Measurements from ENCODE around the gene USP43. TPM values are rescaled to one million over a fixed set of nuclear protein-coding genes. Genes with fewer than 3 reads are reported as not detected.
"Not testable (repeated sequence)": the region's sequence is repeated elsewhere in the genome, so short reads cannot be mapped to it uniquely, and the experiment has no call there.

USP43 gene
- under 1 TPM; 0.28 to 0.29 TPM for total RNA-seq

GRCh38 chr17:9644910-9645751, at the start of gene USP43:
Gene USP43, plus strand, starts transcription at chr17:9645517. Its CDS starts 116 bp downstream, at chr17:9645633.
- Mint-ChIP-seq H3K27ac (peak within 1 kb of the TSS; percentile 14), H3K36me3 (no peaks in the 10 kb centered on the region), H3K9me3 (ENCODE audit: low read depth) (no peaks in the 10 kb centered on the region), H3K4me1 (peaks cover 20% of the 10 kb centered on the region), H3K27me3 (peaks cover 54% of the 10 kb centered on the region), H3K4me3 (peak within 1 kb of the TSS; percentile 70)
- CTCF ChIA-PET = no interaction called here
- DNase-seq = peak; percentile 43
- peak; percentile 72 for ATAC-seq

DNA sequence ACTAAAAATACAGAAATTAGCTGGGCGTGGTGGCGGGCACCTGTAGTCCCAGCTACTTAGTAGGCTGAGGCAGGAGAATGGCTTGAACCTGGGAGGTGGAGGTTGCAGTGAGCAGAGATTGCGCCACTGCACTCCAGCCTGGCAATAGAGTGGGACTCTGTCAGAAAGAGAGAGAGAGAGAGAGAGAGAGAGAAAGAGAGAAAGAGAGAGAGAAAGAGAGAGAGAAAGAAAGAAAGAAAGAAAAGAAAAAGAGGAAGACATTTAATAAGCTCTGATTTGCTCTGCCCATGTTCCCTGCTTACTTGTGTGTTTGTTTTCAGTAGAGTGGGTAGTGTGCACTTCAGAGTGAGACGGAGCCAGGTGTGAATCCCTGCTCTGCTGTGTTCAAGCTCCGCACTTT, 47.7 kb upstream of the USP43 start:
- H3K4me3 Mint-ChIP-seq; CTCF ChIA-PET; H3K4me1 Mint-ChIP-seq; H3K27me3 Mint-ChIP-seq; H3K27ac Mint-ChIP-seq; ATAC-seq; H3K36me3 Mint-ChIP-seq; H3K9me3 Mint-ChIP-seq (ENCODE audit: low read depth); DNase-seq: not testable (repeated sequence)

GRCh38 chr17:9598661-9599060, 46.7 kb upstream of the USP43 start:
- no peaks in the 10 kb centered on the region for H3K4me1 Mint-ChIP-seq
- H3K27ac Mint-ChIP-seq = no peak overlapping the region
- H3K4me3 Mint-ChIP-seq = no peak overlapping the region
- no peaks in the 10 kb centered on the region for H3K36me3 Mint-ChIP-seq
- peaks cover 2% of the 10 kb centered on the region for H3K27me3 Mint-ChIP-seq
- CTCF ChIA-PET = no interaction called here
- no peaks in the 10 kb centered on the region for H3K9me3 Mint-ChIP-seq (ENCODE audit: low read depth)
- no peak for ATAC-seq
- no peak for DNase-seq

GRCh38 chr17:9604583-9604982, 40.7 kb upstream of the USP43 start:
- ATAC-seq; H3K4me3 Mint-ChIP-seq; H3K4me1 Mint-ChIP-seq; H3K9me3 Mint-ChIP-seq (ENCODE audit: low read depth); CTCF ChIA-PET; H3K36me3 Mint-ChIP-seq; DNase-seq; H3K27ac Mint-ChIP-seq: not testable (repeated sequence)
- H3K27me3 Mint-ChIP-seq = peaks cover 11% of the 10 kb centered on the region

DNA sequence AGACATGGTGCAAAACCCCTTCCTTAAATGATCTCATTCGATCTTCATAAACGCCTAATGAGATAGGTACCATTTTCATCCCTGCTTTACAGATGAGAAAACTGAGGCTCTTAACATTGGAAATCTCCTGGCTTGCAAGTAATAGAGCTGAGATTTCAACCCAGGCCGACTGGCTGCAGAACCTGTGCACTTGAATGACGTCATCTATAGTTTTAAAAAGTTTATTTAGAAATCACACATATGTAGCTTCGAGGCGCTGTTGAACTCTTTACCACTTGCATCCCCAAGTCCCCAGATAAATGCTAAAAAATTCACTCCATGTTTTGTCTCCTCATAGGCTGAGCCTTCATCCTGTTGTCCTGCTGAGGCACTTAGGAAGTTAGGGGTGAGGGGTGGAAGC, 38.9 kb upstream of the USP43 start:
- Mint-ChIP-seq H3K9me3 (ENCODE audit: low read depth) (no peaks in the 10 kb centered on the region), H3K4me1 (no peaks in the 10 kb centered on the region), H3K27ac (no peak overlapping the region), H3K36me3 (no peaks in the 10 kb centered on the region), H3K4me3 (no peak overlapping the region), H3K27me3 (peaks cover 16% of the 10 kb centered on the region)
- DNase-seq (no peak), ATAC-seq (no peak)
- CTCF ChIA-PET = no interaction called here

DNA sequence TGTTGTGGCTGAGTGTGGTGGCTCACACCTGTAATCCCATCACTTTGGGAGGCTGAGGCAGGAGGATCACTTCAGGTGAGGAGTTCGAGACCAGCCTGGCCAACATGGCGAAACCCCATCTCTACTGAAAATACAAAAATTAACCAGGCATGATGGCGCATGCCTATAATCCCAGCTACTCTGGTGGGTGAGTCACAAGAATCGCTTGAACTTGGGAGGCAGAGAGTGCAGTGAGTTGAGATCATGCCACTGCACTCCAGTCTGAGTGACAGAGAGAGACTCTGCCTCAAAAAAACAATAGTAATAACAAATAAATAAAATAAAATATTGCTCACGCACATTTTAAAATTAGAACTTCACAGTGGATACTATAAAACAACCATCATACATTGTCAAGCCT, 38.3 kb upstream of the USP43 start:
- H3K4me1 Mint-ChIP-seq; CTCF ChIA-PET; ATAC-seq; DNase-seq; H3K27ac Mint-ChIP-seq; H3K36me3 Mint-ChIP-seq; H3K4me3 Mint-ChIP-seq; H3K9me3 Mint-ChIP-seq (ENCODE audit: low read depth): not testable (repeated sequence)
- peaks cover 17% of the 10 kb centered on the region for H3K27me3 Mint-ChIP-seq

DNA sequence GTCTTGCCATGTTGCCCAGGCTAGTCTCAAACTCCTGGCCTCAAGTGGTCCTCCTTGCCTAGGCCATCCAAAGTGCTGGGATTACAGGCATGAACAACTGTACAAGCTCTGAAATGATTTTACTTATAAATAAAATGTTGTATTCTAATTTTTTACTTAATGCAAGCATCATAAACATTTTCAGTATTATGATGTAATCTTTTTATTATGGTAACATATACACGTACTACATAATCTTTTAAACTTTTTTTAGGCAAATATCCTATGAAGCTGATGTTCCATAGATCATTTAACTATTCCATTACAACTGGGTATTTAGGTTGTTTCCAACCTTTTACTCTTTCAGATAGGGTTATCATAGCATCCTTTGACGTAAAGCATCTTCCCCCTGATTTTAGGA, 33.8 kb upstream of the USP43 start:
- no peak for ATAC-seq
- Mint-ChIP-seq H3K9me3 (ENCODE audit: low read depth) (no peaks in the 10 kb centered on the region), H3K4me3 (no peak overlapping the region), H3K27ac (no peak overlapping the region), H3K4me1 (no peaks in the 10 kb centered on the region), H3K27me3 (peaks cover 14% of the 10 kb centered on the region), H3K36me3 (no peaks in the 10 kb centered on the region)
- CTCF ChIA-PET = no interaction called here
- DNase-seq = no peak

GRCh38 chr17:9612006-9612405, 33.3 kb upstream of the USP43 start:
- no peak for ATAC-seq
- Mint-ChIP-seq H3K27ac (no peak overlapping the region), H3K4me1 (no peaks in the 10 kb centered on the region), H3K36me3 (no peaks in the 10 kb centered on the region), H3K4me3 (no peak overlapping the region), H3K9me3 (ENCODE audit: low read depth) (no peaks in the 10 kb centered on the region), H3K27me3 (peaks cover 14% of the 10 kb centered on the region)
- CTCF ChIA-PET = no interaction called here
- no peak for DNase-seq

DNA sequence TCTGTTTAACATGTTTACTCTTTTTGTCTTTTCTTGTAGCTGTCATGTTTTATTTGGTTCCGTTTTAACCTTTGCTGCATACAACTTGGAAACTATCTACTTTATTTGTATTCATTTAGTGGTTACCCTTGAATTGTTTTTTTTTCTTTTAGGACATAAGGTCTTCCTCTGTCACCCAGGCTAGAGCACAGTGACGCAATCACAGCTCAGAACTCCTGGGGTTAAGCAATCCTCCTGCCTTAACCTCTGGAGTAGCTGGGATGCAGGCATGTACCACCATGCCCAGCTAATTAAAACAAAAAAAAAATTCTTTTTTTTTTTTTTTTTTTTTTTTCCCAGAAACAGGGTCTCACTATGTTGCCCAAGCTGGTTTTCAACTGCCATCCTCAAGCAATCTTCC, 29.8 kb upstream of the USP43 start:
- no peaks in the 10 kb centered on the region for H3K9me3 Mint-ChIP-seq (ENCODE audit: low read depth)
- H3K36me3 Mint-ChIP-seq = no peaks in the 10 kb centered on the region

GRCh38 chr17:9622961-9623360, 22.4 kb upstream of the USP43 start:
- Mint-ChIP-seq H3K27ac (no peak overlapping the region), H3K27me3 (peaks cover 10% of the 10 kb centered on the region), H3K36me3 (no peaks in the 10 kb centered on the region), H3K9me3 (ENCODE audit: low read depth) (peaks cover 4% of the 10 kb centered on the region), H3K4me3 (no peak overlapping the region), H3K4me1 (no peaks in the 10 kb centered on the region)
- CTCF ChIA-PET = no interaction called here
- no peak for ATAC-seq
- no peak for DNase-seq

More for the DNA sequence above, 29.8 kb upstream of the USP43 start:
- no peak overlapping the region for H3K4me3 Mint-ChIP-seq
- CTCF ChIA-PET = no interaction called here
- no peaks in the 10 kb centered on the region for H3K4me1 Mint-ChIP-seq
- no peak for ATAC-seq
- H3K27me3 Mint-ChIP-seq = peaks cover 8% of the 10 kb centered on the region
- no peak for DNase-seq
- H3K27ac Mint-ChIP-seq = no peak overlapping the region

DNA sequence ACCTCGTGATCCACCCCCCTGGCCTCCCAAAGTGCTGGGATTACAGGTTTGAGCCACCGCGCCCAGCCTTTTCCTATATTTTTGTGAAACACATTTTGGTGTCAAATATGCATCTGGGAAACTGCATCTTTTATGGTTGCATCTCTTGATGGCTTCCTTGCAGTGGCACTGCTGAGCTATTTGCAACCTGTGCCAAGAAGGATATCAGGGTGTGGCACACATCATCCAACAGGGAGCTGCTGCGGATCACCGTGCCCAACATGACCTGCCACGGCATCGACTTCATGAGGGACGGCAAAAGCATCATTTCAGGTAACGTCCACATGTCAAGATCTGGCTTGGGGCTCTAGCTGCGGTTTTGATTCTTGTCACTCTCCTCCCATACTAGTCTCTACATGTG, 16.8 kb upstream of the USP43 start:
- Mint-ChIP-seq H3K9me3 (ENCODE audit: low read depth) (peaks cover 4% of the 10 kb centered on the region), H3K36me3 (no peaks in the 10 kb centered on the region), H3K4me1 (no peaks in the 10 kb centered on the region), H3K27me3 (peaks cover 8% of the 10 kb centered on the region), H3K4me3 (no peak overlapping the region), H3K27ac (no peak overlapping the region)
- no peak for ATAC-seq
- no peak for DNase-seq
- CTCF ChIA-PET = no interaction called here

GRCh38 chr17:9632741-9633140, 12.6 kb upstream of the USP43 start:
- no peak overlapping the region for H3K4me3 Mint-ChIP-seq
- no peaks in the 10 kb centered on the region for H3K9me3 Mint-ChIP-seq (ENCODE audit: low read depth)
- H3K4me1 Mint-ChIP-seq = no peaks in the 10 kb centered on the region
- ATAC-seq (no peak), DNase-seq (no peak)
- H3K27me3 Mint-ChIP-seq = peaks cover 4% of the 10 kb centered on the region
- no peaks in the 10 kb centered on the region for H3K36me3 Mint-ChIP-seq
- CTCF ChIA-PET = no interaction called here
- no peak overlapping the region for H3K27ac Mint-ChIP-seq

GRCh38 chr17:9635340-9635739, 10.0 kb upstream of the USP43 start:
- no peaks in the 10 kb centered on the region for H3K9me3 Mint-ChIP-seq (ENCODE audit: low read depth)
- ATAC-seq = no peak

DNA sequence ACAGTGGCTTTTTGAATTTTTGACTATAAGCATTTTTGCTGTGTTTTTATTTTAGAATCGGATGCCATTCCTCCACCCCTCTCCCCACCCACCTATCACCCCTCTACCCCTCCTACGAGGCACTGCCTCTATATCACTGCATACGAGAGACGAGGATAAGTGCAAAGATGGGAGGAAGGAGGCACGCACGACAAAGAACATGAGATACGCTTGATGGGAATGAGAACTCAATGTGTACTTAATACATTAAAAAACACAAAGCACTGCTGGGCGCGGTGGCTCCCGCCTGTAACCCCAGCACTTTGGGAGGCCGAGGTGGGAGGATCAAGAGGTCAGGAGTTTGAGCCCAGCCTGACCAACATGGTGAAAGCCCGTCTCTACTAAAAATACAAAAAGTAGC, 8.8 kb upstream of the USP43 start:
- H3K27me3 Mint-ChIP-seq = peaks cover 12% of the 10 kb centered on the region

More at GRCh38 chr17:9635340-9635739, 10.0 kb upstream of the USP43 start:
- CTCF ChIA-PET = no interaction called here
- peaks cover 9% of the 10 kb centered on the region for H3K27me3 Mint-ChIP-seq
- no peaks in the 10 kb centered on the region for H3K4me1 Mint-ChIP-seq
- no peak overlapping the region for H3K4me3 Mint-ChIP-seq
- no peak overlapping the region for H3K27ac Mint-ChIP-seq
- no peaks in the 10 kb centered on the region for H3K36me3 Mint-ChIP-seq
- no peak for DNase-seq

More for the DNA sequence above, 8.8 kb upstream of the USP43 start:
- CTCF ChIA-PET = no interaction called here
- no peaks in the 10 kb centered on the region for H3K9me3 Mint-ChIP-seq (ENCODE audit: low read depth)
- H3K36me3 Mint-ChIP-seq = no peaks in the 10 kb centered on the region
- DNase-seq = no peak
- no peak overlapping the region for H3K4me3 Mint-ChIP-seq
- no peak overlapping the region for H3K27ac Mint-ChIP-seq
- ATAC-seq = no peak
- H3K4me1 Mint-ChIP-seq = no peaks in the 10 kb centered on the region
